HG02642 (cell line): ENCODE data around the gene LIMS2.

Experiments
- ATAC-seq: cut with Tn5 transposase; IDR thresholded peaks from one replicate; pipeline ENCODE4 v1.9.1; 2021; ENCODE audit warnings: mild to moderate bottlenecking; ENCODE audit not compliant: unreplicated experiment, poor library complexity

Gene LIMS2

GRCh38 chr2:127648321-127648720, 27.0 kb downstream of the LIMS2 start:
- no peak for ATAC-seq

GRCh38 chr2:127647242-127648190, 27.8 kb downstream of the LIMS2 start:
- no peak for ATAC-seq

GRCh38 chr2:127646487-127647241, 28.7 kb downstream of the LIMS2 start:
- no peak for ATAC-seq

GRCh38 chr2:127645395-127646291, 29.7 kb downstream of the LIMS2 start, which contains the start of gene GPR17:
Gene GPR17, plus strand, starts transcription at chr2:127646153. Its CDS starts 4,583 bp downstream, at chr2:127650736.
- no peak for ATAC-seq

GRCh38 chr2:127645026-127645394, 30.3 kb downstream of the LIMS2 start:
- no peak for ATAC-seq

- no peak for ATAC-seq
These were observed 31.0 kb downstream of the LIMS2 start for GRCh38 chr2:127644066-127645025.

- no peak for ATAC-seq
These were observed 31.8 kb downstream of the LIMS2 start for GRCh38 chr2:127643439-127644065.

GRCh38 chr2:127642706-127643438, 32.5 kb downstream of the LIMS2 start:
- no peak for ATAC-seq

- no peak for ATAC-seq
These were observed 33.4 kb downstream of the LIMS2 start for GRCh38 chr2:127641846-127642507.

- no peak for ATAC-seq
These were observed 34.2 kb downstream of the LIMS2 start for GRCh38 chr2:127641133-127641532.

- ATAC-seq: peak; percentile 49
These were observed 35.0 kb downstream of the LIMS2 start for GRCh38 chr2:127640082-127641072.

GRCh38 chr2:127639111-127639474, 36.2 kb downstream of the LIMS2 start:
- ATAC-seq: no peak

- no peak for ATAC-seq
These were observed 36.8 kb downstream of the LIMS2 start for GRCh38 chr2:127638361-127639110.

GRCh38 chr2:127637725-127638252, 37.5 kb downstream of the LIMS2 start:
- no peak for ATAC-seq

- ATAC-seq: no peak
These were observed 38.1 kb downstream of the LIMS2 start for GRCh38 chr2:127637236-127637630.
